H54 (cell line): Measurements from ENCODE around the gene BATF.
"Not testable (repeated sequence)": the region's sequence is repeated elsewhere in the genome, so short reads cannot be mapped to it uniquely, and the experiment has no call there.

Experiments
- DNase-seq: peaks from one replicate; pipeline ENCODE4 v3.0.0; 2011; ENCODE audit warnings: low spot score, mixed read lengths; ENCODE audit not compliant: insufficient read length
- FAIRE-seq: peaks from 3 replicates; lab custom pipeline; 2011; peaks lifted over from hg19 to GRCh38; lab: Jason Lieb, UNC
- POLR2A ChIP-seq: IDR thresholded peaks from 2 replicates; pipeline ENCODE4 v1.6.1; 2011; ENCODE audit warnings: low read depth, mild to moderate bottlenecking, low read length

Gene BATF, protein sequence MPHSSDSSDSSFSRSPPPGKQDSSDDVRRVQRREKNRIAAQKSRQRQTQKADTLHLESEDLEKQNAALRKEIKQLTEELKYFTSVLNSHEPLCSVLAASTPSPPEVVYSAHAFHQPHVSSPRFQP

DNA sequence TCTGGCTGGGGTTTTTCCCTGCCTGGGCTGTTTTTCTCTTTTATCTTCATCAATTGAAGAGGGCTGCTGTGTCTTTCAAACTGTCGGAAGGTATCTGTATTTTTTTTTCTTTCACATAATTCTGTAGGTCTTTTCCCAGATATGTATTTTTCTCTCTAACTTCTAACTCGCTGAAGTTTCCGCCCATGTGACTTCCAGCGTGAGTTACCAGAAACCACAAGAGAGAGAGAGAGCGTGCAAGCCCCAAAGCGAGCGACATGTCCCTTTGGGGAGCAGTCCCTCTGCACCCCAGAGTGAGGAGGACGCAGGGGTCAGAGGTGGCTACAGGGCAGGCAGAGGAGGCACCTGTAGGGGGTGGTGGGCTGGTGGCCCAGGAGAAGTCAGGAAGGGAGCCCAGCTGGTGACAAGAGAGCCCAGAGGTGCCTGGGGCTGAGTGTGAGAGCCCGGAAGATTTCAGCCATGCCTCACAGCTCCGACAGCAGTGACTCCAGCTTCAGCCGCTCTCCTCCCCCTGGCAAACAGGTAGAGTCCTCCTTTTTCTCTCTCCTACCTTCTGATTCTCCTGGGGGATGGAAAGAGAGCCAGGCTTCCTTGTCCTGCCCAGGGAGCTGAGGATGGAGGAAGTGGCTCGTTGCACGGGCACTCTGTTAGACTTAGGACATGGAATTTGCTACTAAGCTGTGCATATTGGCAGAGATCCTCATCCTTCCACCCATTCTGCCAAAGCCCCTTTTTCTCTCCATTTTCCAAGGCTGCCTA lies at the start of gene BATF:
BATF (plus strand) TSS at position 246 of the 759 bp plus-strand sequence; CDS start at position 460, 214 bp downstream.
- TF ChIP-seq POLR2A: no peak
- DNase-seq: no peak
- FAIRE-seq: no peak

DNA sequence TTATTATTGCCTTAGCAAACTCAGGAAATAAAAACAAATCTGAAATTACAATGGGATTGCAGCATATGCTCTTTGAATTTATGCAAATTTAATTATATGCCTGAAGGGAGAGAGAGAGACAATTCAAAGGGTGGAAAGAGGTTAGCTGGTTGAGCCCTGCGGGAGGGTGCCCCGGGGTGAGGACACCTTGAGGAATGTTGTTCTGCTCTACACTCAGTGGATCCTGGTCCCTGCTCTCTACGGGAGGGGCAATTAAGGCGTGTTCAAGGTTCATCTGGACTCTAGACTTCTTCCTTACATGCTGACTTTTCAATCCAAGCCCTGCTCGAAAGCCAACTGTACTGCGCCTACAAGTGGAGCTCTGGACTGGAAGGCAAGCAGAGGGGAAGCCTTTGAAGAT lies 48.1 kb upstream of the BATF start:
- not testable (repeated sequence) for FAIRE-seq, DNase-seq

DNA sequence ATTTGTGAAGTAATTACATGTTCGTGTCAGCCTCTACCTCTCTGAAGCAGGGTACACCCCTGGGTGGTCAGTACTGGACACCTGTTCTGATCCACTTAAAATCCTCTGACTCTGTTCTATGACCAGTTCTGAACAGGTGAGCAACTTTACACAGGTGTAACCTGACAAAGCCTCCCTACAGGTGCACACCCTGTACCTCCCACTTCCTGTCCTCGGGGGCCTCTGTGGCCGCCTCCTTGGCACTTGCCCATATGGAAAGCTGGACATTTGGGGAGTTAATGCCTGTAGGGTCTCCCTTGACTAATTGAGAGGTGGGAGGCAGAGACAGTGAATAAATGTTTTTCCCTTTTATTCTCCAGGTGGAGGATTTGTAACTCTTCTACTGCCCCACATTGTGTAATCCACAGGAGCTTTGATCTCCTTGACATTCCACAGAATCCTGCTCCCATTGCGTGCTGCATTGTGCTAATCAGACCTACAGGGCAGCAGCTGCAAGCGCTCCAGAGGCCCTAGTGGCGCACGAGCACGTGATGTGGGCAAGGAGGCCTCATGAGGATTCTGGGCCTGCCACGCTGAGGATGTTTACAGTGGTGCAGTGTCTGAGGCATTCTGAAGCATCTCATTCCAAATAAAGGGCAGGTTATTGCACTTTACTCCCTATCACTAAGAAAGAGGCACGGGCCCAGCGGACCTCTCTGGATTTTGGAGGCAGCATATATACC lies 45.8 kb upstream of the BATF start:
- no peak for FAIRE-seq

DNA sequence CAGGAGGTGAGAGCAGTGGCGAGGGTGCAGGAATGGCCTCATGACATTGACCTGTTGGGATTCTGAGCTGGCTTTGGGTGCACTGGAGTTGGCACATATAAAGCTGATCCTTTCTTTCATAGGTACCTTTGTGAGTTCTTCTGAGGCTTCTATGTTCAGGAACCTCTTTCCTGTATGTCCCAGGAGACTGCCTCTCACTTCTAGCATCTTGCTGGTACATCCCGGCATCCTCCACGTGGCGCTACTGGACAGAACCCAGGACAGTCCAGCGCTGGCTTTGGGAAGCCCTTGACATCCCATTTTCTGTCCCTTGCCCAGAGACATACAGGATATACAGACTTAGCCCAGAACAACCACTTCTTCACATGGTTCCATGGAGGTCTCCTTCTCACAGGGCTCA lies 44.4 kb upstream of the BATF start:
- DNase-seq: no peak
- no peak for FAIRE-seq
- no peak for TF ChIP-seq POLR2A

More for the DNA sequence above, 45.8 kb upstream of the BATF start:
- TF ChIP-seq POLR2A: no peak
- DNase-seq: no peak

DNA sequence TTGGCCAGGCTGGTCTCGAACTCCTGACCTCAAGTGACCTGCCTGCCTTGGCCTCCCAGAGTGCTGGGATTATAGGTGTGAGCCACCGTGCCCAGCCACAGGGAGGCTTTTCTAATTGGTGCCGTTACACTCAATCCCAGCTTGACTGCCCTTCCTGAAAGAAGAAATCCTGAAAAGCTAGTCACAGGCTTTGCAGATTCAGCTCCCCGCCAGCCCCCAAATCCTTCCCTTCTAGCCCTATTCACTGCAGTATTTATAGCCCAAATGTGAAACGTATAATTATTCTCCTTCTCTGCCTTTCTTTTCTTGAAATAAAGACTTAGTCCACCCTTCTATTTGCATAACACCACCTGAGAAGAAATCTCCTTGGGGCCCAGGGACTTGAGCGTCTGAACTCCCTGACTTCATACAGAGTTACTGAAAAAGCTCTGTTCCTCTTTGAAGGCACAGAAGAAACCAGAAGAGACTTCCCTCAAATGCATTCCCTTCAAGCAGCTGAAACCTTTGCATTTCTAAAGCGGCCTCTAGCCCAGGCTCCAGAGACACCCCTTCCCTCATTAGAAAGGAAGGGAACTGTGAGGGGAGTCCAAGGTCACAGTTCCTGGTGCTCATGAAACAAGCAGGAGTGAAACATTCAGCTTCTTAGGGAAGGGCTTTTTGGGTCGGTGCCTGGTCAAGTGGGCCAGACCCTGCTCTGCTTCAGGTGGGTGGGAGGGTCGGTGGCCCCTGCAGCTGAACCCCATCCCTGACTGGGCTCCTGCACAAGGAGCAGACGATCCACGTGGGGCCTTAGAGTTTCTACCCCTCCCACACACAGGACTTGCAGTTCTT lies 42.3 kb upstream of the BATF start:
- TF ChIP-seq POLR2A: no peak
- FAIRE-seq (no peak), DNase-seq (no peak)

DNA sequence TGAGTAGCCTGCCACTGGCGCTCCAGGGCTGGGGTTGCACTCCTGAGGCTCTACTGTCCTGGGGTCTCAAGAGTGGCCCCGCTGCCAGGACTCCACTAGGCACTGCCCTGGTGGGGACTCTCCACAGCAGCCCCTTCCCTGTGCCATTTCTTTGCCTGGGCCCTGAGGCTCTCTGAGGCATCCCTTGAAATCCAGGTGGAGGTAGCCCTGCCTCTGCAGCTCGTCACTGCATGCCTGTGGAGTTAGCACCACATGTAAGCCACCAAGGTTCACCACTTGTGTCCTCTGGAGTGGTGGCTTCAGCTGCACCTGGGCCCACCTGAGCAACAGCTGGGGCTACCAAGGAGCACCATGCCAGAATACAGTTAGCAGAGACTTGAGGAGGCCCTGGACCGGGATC lies 39.9 kb upstream of the BATF start:
- FAIRE-seq (no peak), DNase-seq (no peak)
- TF ChIP-seq POLR2A: no peak

DNA sequence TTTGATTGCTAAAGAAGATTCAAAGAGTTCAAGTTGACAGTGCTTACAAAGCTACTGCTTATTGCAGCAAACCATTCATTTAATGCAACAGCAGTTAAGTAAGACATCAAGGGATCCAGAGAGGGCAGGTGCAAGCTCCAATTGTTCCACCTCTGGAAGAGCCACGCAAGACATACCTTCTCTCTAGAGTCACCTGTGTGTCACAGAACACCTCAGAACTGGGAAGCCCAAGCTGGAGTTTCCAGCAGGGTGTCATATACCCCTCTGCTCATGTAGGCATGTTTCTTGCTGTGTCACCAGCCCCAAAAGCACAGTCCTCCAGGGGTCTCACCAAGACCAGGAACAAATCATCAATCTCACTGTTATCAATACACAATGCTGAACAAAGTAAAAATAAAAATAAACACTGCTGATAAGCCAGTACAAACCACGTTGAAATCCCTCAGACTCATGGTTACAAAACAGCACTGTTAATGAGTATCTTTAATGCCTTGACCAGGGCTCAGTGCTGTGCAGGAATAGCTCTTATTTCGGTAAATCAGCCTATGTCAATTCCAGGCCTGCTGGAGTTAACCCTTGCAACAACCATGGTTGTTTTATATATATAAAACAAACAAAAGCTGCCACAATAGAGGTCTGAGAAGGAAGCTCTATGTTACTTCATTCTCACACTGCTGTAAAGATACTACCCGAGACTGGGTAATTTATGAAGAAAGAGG lies 37.4 kb upstream of the BATF start:
- no peak for TF ChIP-seq POLR2A
- DNase-seq (no peak), FAIRE-seq (no peak)

DNA sequence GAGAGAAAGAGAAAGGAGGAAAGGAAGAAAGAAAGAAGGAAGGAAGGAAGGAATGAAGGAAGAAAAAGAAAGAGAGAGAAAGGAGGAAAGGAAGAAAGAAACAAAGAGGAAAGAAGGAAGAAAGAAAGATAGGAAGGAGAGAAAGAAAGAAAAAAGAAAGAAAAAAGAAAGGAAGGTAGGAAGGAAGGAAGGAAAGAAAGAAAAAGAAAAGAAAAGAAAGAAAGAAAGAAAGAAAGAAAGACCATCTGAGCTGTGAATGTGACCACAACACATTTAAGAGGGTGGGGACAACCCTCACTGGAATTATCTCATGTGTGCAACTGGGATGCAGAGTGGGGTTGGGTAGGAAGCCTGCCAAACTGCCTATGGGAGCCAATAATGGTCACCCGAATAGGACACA lies 36.0 kb upstream of the BATF start:
- TF ChIP-seq POLR2A: no peak
- FAIRE-seq: no peak
- DNase-seq: no peak

DNA sequence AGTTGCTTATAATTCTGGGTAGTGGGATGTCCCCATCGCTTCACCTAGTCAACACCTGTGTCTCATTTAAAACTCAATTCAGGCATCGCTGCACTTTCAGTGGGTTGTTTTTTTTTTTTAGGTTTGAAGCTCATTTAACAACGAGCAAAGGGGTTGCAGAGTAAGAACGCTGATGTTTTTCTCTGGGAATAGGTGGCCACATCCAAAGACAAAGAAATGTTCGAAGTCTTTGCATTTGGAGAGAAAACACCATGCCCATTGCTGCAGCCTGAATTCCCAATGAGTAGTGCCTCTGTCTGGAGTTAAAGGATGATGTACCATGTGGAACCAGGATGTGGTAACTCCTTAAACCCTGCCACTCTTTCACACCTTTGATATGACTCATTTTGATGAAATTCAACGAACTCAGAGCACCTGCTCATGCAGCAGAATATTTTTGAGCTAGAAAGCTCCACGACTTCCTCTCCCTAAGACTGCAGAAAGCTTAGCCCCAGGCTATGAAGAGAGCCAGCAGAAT lies 35.1 kb upstream of the BATF start:
- FAIRE-seq (no peak), DNase-seq (no peak)
- TF ChIP-seq POLR2A: no peak

DNA sequence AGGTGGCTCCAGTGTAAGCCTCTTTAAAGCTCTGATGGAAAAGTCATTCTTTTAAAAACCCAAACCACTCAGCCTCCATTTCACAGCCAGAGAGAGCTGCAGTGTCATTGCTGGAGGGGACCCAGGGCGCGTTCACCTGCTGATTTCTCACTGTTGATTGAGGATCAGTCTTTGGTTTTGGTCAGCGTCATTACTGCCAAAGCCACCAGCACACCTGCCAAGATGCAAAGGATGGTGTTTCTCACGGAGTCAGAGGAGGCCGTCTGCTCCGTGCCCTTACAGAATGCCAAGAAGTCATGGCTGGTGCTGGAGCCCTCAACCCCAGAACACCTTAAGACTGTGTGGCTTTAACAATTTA lies 32.8 kb upstream of the BATF start:
- no peak for TF ChIP-seq POLR2A
- no peak for DNase-seq
- FAIRE-seq: no peak

DNA sequence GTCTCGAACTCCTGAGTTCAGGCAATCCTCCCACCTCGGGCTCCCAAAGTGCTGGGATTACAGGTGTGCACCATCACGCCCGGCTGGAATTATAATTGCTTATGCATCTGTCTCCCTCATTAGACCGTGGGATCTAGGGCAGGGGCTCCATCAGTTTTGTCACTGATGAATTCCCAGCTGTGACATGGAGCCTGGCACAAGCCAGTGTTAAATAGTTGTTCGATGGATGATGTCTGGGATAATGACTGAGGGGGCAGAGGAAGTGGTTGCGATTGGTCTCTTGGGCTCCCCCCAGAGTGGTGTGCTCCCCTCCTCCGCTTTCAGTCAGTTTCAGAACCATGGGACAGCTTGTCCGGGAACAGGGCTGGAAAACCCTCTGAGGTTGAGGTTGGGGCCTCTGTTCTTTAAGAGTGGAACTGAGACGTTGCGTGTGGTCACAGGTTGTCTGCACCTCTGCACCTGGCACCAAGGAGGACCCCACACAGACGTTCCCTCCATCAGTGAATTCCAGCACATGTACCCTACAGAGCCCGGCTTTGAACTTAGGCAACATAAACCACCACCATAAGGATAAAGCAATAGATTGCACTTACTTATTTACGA lies 30.8 kb upstream of the BATF start:
- no peak for DNase-seq
- no peak for TF ChIP-seq POLR2A
- no peak for FAIRE-seq

DNA sequence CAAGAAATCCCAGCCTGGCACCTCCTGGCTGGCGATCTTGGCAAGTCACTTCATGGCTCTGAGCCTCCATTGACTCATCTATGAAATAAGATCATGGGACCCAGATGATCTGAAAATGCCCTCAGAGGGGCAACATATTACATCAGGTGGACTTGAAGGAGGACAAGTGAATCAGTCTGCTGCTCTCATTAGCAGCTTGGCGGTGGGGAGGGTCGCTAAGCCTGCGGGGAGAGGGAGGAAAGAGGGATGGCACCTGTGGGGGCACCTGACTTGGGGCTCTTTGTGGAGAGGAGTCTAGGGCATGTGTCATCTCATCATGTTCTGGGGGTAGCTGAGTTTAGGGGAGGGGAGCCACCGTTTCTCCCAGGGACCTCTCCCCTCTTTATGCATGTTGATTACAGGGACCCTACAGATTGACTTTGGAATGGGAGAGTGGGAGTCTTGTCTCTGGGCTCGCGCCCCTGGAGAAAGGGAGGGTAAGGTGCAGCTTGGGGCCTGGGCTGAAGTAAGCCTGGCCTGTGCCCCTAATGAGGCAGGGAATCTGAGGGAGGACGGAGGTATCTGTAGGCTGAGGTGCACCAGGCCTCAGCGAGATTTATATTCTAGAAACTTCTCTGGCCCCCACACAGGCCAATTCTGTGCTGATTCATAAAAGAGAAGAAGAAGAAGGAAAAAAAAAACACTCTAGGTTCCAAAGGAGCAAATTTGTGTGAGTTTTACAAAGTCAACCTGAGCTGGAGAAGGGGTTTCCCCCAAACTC lies 29.3 kb upstream of the BATF start:
- no peak for DNase-seq
- FAIRE-seq: no peak
- TF ChIP-seq POLR2A: no peak
